ENCODE measurements around the gene FSIP2. TPM values are rescaled to one million over a fixed set of nuclear protein-coding genes. Genes with fewer than 3 reads are reported as not detected.

FSIP2 gene
- total and polyA plus RNA-seq, 10 of the 15 experiments (the other 5 are each of a cell fraction or from before 2014, with no cell fraction given): 0.03 to 1.3 (median 0.13) TPM

DNA sequence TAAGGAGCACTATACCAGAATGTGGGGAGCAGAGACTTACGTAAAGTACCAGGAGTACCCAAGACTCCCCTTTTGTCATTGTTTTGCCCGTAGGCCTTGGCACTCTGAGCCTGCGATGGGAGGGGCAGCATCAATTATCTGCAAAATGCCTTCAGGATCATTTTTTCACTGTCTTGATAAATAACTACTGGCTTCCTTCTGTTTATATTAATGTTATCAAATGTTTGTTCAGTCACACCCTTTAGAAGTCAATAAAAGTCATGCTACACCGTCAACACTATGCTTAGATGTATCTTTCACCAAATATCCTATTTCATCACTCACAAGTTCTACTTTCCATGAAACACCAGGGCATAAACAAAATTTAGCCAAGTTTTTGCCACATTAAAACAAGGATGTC, 116.3 kb downstream of the FSIP2 start:
- Histone ChIP-seq H2AFZ (ENCODE audit: control insufficient read depth, low read depth, low read length) (no peak overlapping the region), H3K9me3 (replicated peaks; ENCODE audit: control insufficient read depth, insufficient read depth, low read length) (no peaks in the 10 kb centered on the region), H3K79me2 (ENCODE audit: control insufficient read depth, insufficient read depth, low read length) (no peaks in the 10 kb centered on the region), H3K27ac (ENCODE audit: control insufficient read depth, insufficient read depth) (no peak overlapping the region), H3K36me3 (ENCODE audit: control insufficient read depth in 2 of 2, insufficient read depth in 2 of 2, low read length in 1 of 2) (no peaks in the 10 kb centered on the region), H3K4me2 (ENCODE audit: control insufficient read depth, insufficient read depth) (no peak overlapping the region), H3K9ac (ENCODE audit: control insufficient read depth, insufficient read depth, low read length) (no peak overlapping the region), H3K4me3 (no peak overlapping the region), H4K20me1 (ENCODE audit: control insufficient read depth, insufficient read depth) (no peaks in the 10 kb centered on the region), H3K4me1 (ENCODE audit: control insufficient read depth, insufficient read depth, low read length) (no peaks in the 10 kb centered on the region), H3K27me3 (replicated peaks in 1 of 2; ENCODE audit: control insufficient read depth in 2 of 2, insufficient read depth in 2 of 2, low read length in 1 of 2) (no peaks in the 10 kb centered on the region)
- RAD21 ChIA-PET (ENCODE audit: unreplicated experiment): no interaction called here
- in situ Hi-C loops (cut with MboI) (no loop called here), intact Hi-C loops (cut with micrococcal nuclease; ENCODE audit: unreplicated experiment) (no loop called here)
- CTCF ChIA-PET: no interaction called here
- SMC1A ChIA-PET (ENCODE audit: uncharacterized antibody, unreplicated experiment): no interaction called here
- no TSS peak for BruUV-seq (replicated peaks)
- WGBS (ENCODE audit: insufficient coverage, insufficient replicate concordance, low lambda C conversion rate, missing lambda C conversion rate): 35% methylated on average over 4 of the region's 4 CpGs
- ATAC-seq (no peak), DNase-seq (ENCODE audit: low read depth, low spot score) (no peak), FAIRE-seq (no peak)
- POLR2A ChIA-PET: no interaction called here
- TF ChIP-seq, protein P1, sequence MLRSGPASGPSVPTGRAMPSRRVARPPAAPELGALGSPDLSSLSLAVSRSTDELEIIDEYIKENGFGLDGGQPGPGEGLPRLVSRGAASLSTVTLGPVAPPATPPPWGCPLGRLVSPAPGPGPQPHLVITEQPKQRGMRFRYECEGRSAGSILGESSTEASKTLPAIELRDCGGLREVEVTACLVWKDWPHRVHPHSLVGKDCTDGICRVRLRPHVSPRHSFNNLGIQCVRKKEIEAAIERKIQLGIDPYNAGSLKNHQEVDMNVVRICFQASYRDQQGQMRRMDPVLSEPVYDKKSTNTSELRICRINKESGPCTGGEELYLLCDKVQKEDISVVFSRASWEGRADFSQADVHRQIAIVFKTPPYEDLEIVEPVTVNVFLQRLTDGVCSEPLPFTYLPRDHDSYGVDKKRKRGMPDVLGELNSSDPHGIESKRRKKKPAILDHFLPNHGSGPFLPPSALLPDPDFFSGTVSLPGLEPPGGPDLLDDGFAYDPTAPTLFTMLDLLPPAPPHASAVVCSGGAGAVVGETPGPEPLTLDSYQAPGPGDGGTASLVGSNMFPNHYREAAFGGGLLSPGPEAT (IDR thresholded peaks at IDR 0.05; ENCODE audit: low read depth): no peak
- TF ChIP-seq NFIC (IDR thresholded peaks at IDR 0.05; ENCODE audit: low read depth, low read length) (no peak), NR2F1 (conservative IDR thresholded peaks at IDR 0.05) (no peak), IKZF1 (conservative IDR thresholded peaks at IDR 0.05) (no peak), CBX3 (IDR thresholded peaks at IDR 0.05; ENCODE audit: borderline replicate concordance, low read depth) (no peak), ATF7 (IDR thresholded peaks at IDR 0.05; ENCODE audit: low read depth) (no peak), SIX5 (IDR thresholded peaks at IDR 0.05; ENCODE audit: low read depth, low read length, severe bottlenecking) (no peak), SMAD5 (IDR thresholded peaks at IDR 0.05; ENCODE audit: low read depth) (no peak), SMC3 (IDR thresholded peaks at IDR 0.05; ENCODE audit: borderline replicate concordance, low read length) (no peak), TCF7 (IDR thresholded peaks at IDR 0.05; ENCODE audit: borderline replicate concordance) (no peak)
- TF ChIP-seq, protein P2, sequence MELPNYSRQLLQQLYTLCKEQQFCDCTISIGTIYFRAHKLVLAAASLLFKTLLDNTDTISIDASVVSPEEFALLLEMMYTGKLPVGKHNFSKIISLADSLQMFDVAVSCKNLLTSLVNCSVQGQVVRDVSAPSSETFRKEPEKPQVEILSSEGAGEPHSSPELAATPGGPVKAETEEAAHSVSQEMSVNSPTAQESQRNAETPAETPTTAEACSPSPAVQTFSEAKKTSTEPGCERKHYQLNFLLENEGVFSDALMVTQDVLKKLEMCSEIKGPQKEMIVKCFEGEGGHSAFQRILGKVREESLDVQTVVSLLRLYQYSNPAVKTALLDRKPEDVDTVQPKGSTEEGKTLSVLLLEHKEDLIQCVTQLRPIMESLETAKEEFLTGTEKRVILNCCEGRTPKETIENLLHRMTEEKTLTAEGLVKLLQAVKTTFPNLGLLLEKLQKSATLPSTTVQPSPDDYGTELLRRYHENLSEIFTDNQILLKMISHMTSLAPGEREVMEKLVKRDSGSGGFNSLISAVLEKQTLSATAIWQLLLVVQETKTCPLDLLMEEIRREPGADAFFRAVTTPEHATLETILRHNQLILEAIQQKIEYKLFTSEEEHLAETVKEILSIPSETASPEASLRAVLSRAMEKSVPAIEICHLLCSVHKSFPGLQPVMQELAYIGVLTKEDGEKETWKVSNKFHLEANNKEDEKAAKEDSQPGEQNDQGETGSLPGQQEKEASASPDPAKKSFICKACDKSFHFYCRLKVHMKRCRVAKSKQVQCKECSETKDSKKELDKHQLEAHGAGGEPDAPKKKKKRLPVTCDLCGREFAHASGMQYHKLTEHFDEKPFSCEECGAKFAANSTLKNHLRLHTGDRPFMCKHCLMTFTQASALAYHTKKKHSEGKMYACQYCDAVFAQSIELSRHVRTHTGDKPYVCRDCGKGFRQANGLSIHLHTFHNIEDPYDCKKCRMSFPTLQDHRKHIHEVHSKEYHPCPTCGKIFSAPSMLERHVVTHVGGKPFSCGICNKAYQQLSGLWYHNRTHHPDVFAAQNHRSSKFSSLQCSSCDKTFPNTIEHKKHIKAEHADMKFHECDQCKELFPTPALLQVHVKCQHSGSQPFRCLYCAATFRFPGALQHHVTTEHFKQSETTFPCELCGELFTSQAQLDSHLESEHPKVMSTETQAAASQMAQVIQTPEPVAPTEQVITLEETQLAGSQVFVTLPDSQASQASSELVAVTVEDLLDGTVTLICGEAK (IDR thresholded peaks at IDR 0.05; ENCODE audit: borderline replicate concordance): no peak
